Liver (tissue), 3 donors: Measurements from ENCODE around the gene SNTN.

Source experiments
- CTCF ChIP-seq: fragments of 150-350 bp; IDR thresholded peaks from 2 replicates; pipeline ENCODE4 v1.5.1; 2017; ENCODE audit warnings: improper control_type of control experiment, low read depth, low read length; ENCODE audit not compliant: missing input control
- TAF1 ChIP-seq: conservative IDR thresholded peaks from 2 replicates; pipeline ENCODE4 v1.6.1; 2016; ENCODE audit warnings: antibody characterized with exemption, mild to moderate bottlenecking
- donor health status: healthy.
- donor health status: healthy.

DNA sequence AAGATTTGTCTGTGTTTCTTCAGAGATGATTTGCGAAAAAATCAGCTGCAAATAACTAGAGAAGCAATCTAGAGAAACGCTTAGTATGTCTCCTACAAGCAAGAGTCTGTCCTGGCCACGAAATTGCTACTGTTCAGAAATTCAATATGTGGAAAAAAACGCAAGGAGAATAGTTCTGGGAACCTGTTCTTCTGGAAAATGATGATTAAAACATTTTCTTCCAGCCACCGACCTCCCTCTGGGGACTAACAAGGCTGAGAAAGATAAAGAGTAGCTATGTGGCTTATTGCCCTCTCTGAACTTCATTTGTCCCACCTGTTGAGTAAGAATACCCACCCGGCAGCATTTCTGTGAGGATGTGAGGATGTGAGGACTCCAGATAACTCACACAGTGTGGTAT lies 31.6 kb downstream of the SNTN start:
- TF ChIP-seq CTCF (no peak), TAF1 (no peak)
